ENCODE data around the gene TTN. TPM values are rescaled to one million over a fixed set of nuclear protein-coding genes. Genes with fewer than 3 reads are reported as not detected.

The TTN gene
- total RNA-seq, 1 experiment from 2014 or later, result 0.13 TPM

DNA sequence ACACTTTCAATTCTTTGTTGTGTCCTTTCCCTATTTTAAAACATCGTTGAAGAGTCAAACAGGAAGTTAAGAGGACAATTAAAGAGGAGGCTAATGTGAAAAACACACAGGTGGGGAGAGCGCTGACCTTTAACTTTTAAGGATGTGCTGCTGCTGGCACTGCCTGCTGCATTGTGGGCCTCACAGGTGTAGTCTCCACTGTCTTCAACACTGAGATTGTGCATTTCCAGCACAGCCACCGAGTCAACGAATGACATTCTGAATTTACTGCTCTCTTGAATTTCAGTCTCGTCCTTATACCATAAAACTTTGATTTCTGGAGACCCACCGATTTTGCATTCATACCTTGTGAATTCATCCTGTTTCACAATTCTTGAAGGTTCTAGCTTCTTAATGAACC lies 91.9 kb downstream of the TTN start:
- intact Hi-C loops (cut with micrococcal nuclease; ENCODE audit: unreplicated experiment) (no loop called here), in situ Hi-C loops (cut with HindIII; ENCODE audit: low pct_unique_long_range_greater_than_20kb, low sequenced_read_pairs) (no loop called here)
- no TSS peak for BruUV-seq (replicated peaks)
- H3K27ac ChIP-seq (ENCODE audit: low read length), result no peak overlapping the region
- DNase-seq (ENCODE audit: low read depth, low spot score), result no peak
- no peaks in the 10 kb centered on the region for H3K9me3 ChIP-seq (ENCODE audit: control insufficient read depth, insufficient read depth, low read depth, low read length)
- no peaks in the 10 kb centered on the region for H3K36me3 ChIP-seq (ENCODE audit: control insufficient read depth, insufficient read depth, low read length)
- H3K4me3 ChIP-seq (ENCODE audit: low read depth in 2 of 2, low read length in 2 of 2), result no peak overlapping the region
- no peaks in the 10 kb centered on the region for H3K4me1 ChIP-seq (ENCODE audit: control insufficient read depth, insufficient read depth, low read length)
- TF ChIP-seq TCF7L2 (IDR thresholded peaks at IDR 0.05; ENCODE audit: low read depth, low read length), result no peak
- TF ChIP-seq, protein P1, sequence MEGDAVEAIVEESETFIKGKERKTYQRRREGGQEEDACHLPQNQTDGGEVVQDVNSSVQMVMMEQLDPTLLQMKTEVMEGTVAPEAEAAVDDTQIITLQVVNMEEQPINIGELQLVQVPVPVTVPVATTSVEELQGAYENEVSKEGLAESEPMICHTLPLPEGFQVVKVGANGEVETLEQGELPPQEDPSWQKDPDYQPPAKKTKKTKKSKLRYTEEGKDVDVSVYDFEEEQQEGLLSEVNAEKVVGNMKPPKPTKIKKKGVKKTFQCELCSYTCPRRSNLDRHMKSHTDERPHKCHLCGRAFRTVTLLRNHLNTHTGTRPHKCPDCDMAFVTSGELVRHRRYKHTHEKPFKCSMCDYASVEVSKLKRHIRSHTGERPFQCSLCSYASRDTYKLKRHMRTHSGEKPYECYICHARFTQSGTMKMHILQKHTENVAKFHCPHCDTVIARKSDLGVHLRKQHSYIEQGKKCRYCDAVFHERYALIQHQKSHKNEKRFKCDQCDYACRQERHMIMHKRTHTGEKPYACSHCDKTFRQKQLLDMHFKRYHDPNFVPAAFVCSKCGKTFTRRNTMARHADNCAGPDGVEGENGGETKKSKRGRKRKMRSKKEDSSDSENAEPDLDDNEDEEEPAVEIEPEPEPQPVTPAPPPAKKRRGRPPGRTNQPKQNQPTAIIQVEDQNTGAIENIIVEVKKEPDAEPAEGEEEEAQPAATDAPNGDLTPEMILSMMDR (IDR thresholded peaks at IDR 0.05), result no peak
- TF ChIP-seq, protein P2, sequence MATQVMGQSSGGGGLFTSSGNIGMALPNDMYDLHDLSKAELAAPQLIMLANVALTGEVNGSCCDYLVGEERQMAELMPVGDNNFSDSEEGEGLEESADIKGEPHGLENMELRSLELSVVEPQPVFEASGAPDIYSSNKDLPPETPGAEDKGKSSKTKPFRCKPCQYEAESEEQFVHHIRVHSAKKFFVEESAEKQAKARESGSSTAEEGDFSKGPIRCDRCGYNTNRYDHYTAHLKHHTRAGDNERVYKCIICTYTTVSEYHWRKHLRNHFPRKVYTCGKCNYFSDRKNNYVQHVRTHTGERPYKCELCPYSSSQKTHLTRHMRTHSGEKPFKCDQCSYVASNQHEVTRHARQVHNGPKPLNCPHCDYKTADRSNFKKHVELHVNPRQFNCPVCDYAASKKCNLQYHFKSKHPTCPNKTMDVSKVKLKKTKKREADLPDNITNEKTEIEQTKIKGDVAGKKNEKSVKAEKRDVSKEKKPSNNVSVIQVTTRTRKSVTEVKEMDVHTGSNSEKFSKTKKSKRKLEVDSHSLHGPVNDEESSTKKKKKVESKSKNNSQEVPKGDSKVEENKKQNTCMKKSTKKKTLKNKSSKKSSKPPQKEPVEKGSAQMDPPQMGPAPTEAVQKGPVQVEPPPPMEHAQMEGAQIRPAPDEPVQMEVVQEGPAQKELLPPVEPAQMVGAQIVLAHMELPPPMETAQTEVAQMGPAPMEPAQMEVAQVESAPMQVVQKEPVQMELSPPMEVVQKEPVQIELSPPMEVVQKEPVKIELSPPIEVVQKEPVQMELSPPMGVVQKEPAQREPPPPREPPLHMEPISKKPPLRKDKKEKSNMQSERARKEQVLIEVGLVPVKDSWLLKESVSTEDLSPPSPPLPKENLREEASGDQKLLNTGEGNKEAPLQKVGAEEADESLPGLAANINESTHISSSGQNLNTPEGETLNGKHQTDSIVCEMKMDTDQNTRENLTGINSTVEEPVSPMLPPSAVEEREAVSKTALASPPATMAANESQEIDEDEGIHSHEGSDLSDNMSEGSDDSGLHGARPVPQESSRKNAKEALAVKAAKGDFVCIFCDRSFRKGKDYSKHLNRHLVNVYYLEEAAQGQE (IDR thresholded peaks at IDR 0.05; ENCODE audit: insufficient read depth in 1 of 2, low read depth in 2 of 2, low read length in 1 of 2), result no peak
- TF ChIP-seq POLR2AphosphoS5 (IDR thresholded peaks at IDR 0.05; ENCODE audit: low read depth, low read length), result no peak
- TF ChIP-seq SIN3A (IDR thresholded peaks at IDR 0.05; ENCODE audit: borderline replicate concordance, insufficient read depth, low read depth, low read length), result no peak
- POLR2A ChIA-PET, result no interaction called here
- peaks cover 34% of the 10 kb centered on the region for H3K27me3 ChIP-seq (ENCODE audit: control insufficient read depth, insufficient read depth, low read length)
- CTCF ChIA-PET, result no interaction called here
- ATAC-seq, result no peak

DNA sequence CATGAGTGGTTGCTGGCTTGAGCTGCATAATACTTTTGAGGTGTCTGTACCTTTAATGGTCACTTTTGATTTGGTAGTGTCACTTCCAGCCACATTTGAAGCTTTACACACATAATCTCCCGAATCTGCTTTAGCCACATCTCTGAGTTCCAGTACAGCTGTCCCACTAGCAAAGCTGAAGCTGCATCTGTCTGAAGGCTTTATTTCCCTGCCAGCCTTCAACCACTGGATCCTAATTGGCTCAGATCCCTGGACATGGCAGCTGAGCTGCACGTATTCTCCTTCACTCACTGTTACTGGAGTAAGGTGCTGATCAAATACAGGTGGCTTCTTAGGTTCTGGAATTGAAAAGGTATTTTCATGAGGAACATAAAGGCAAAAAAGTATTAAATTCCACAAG lies 99.7 kb downstream of the TTN start:
- no TSS peak for BruUV-seq (replicated peaks)
- TF ChIP-seq, protein P2 (IDR thresholded peaks at IDR 0.05; ENCODE audit: insufficient read depth in 1 of 2, low read depth in 2 of 2, low read length in 1 of 2), result no peak
- TF ChIP-seq, protein P1 (IDR thresholded peaks at IDR 0.05), result no peak
- TF ChIP-seq SIN3A (IDR thresholded peaks at IDR 0.05; ENCODE audit: borderline replicate concordance, insufficient read depth, low read depth, low read length) (no peak), TCF7L2 (IDR thresholded peaks at IDR 0.05; ENCODE audit: low read depth, low read length) (no peak), POLR2AphosphoS5 (IDR thresholded peaks at IDR 0.05; ENCODE audit: low read depth, low read length) (no peak)
- Histone ChIP-seq H3K36me3 (ENCODE audit: control insufficient read depth, insufficient read depth, low read length) (no peaks in the 10 kb centered on the region), H3K4me1 (ENCODE audit: control insufficient read depth, insufficient read depth, low read length) (no peaks in the 10 kb centered on the region), H3K4me3 (ENCODE audit: low read depth in 2 of 2, low read length in 2 of 2) (no peak overlapping the region), H3K9me3 (ENCODE audit: control insufficient read depth, insufficient read depth, low read depth, low read length) (no peaks in the 10 kb centered on the region), H3K27ac (ENCODE audit: low read length) (no peak overlapping the region), H3K27me3 (ENCODE audit: control insufficient read depth, insufficient read depth, low read length) (peaks cover 21% of the 10 kb centered on the region)
- ChIA-PET POLR2A (no interaction called here), CTCF (no interaction called here)
- ATAC-seq, result no peak
- no peak for DNase-seq (ENCODE audit: low read depth, low spot score)
- in situ Hi-C loops (cut with HindIII; ENCODE audit: low pct_unique_long_range_greater_than_20kb, low sequenced_read_pairs) (no loop called here), intact Hi-C loops (cut with micrococcal nuclease; ENCODE audit: unreplicated experiment) (no loop called here)

All from Panc1 (cell line).